Measurements from ENCODE around the gene NUDT19.

DNA sequence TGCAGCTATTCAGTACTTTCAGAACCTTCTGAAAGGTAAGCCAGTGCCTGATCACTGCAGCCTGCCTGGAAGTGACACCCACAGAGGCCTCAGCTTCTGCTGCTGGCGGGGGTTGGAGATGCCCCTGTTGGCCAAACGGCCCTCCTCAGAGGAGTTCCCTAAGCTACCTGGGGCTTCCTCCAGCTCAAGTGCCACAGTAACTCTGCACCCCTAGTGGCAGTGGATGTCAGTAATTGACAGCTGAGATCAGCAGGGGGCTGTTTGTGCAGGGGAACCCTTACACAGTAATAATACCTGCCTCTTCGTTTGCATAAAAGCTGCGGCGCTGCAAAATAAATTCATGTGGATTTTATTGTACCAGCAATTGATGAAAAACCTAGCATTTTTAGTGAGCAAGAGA, 56.9 kb downstream of the NUDT19 start:
- TF ChIP-seq, protein P1, sequence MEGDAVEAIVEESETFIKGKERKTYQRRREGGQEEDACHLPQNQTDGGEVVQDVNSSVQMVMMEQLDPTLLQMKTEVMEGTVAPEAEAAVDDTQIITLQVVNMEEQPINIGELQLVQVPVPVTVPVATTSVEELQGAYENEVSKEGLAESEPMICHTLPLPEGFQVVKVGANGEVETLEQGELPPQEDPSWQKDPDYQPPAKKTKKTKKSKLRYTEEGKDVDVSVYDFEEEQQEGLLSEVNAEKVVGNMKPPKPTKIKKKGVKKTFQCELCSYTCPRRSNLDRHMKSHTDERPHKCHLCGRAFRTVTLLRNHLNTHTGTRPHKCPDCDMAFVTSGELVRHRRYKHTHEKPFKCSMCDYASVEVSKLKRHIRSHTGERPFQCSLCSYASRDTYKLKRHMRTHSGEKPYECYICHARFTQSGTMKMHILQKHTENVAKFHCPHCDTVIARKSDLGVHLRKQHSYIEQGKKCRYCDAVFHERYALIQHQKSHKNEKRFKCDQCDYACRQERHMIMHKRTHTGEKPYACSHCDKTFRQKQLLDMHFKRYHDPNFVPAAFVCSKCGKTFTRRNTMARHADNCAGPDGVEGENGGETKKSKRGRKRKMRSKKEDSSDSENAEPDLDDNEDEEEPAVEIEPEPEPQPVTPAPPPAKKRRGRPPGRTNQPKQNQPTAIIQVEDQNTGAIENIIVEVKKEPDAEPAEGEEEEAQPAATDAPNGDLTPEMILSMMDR (IDR thresholded peaks at IDR 0.05; ENCODE audit: extremely low read depth in 1 of 2, insufficient read depth in 1 of 2, low read depth in 1 of 2, low read length in 2 of 2), result no peak
- TF ChIP-seq POLR2A (IDR thresholded peaks at IDR 0.05; ENCODE audit: low read depth, low read length) (no peak), POLR2AphosphoS5 (IDR thresholded peaks at IDR 0.05; ENCODE audit: insufficient read depth, low read depth, low read length) (no peak), JUN (IDR thresholded peaks at IDR 0.05; ENCODE audit: borderline replicate concordance, insufficient read depth, insufficient read length, low read depth) (no peak)
- TF ChIP-seq, protein P2, sequence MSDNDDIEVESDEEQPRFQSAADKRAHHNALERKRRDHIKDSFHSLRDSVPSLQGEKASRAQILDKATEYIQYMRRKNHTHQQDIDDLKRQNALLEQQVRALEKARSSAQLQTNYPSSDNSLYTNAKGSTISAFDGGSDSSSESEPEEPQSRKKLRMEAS (IDR thresholded peaks at IDR 0.05; ENCODE audit: insufficient read depth, insufficient read length), result no peak
